Measurements from ENCODE around the gene INTU.

INTU gene

DNA sequence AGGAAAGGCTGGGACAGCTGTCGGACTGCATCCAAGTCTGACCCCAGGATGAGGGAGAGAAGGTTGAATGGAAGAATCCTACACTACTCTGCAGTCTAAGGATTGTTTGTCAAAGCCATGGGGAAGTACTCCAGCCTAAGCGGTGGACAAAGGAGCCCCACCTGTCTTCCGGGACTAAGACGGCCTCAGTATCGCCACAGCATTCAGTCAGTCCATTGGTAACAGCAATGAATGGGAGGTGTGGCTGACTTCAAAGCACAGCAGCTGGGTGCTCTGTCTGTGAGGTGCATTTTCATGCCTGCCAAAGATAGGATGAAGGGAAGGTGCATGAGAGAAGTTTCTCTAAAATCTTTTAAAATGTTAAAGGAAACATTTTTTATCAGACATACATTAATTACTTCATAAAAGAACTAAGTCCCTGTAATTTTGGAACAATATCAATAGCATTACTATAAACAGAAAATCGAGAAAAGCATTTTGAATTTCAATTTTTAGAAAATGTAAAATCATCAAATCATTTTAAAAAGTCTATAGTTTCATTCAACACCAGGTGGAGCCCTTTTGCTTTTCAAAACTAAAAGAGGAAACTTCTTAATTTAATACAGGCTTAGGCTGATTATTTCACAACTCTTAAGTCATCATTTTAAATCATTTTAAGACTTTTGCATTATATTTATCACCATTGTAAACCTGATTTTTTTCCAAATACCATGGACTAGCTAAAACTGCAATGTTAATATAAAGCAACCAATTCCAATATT, 27.6 kb upstream of the INTU start:
- ChIA-PET CTCF (interaction anchor here (1.8 kb wide), 1 partner anchor 128 kb away, joined by 13 read pairs; no protein-coding TSS in a partner anchor), POLR2A (no interaction called here)
- TF ChIP-seq LEF1 (IDR thresholded peaks at IDR 0.05; ENCODE audit: borderline replicate concordance) (no peak), CTBP1 (IDR thresholded peaks at IDR 0.05; ENCODE audit: borderline replicate concordance) (no peak), TARDBP (IDR thresholded peaks at IDR 0.05) (no peak), SUZ12 (IDR thresholded peaks at IDR 0.05) (no peak), NFRKB (IDR thresholded peaks at IDR 0.05) (no peak)
- no peak for DNase-seq (ENCODE audit: extremely low spot score)

DNA sequence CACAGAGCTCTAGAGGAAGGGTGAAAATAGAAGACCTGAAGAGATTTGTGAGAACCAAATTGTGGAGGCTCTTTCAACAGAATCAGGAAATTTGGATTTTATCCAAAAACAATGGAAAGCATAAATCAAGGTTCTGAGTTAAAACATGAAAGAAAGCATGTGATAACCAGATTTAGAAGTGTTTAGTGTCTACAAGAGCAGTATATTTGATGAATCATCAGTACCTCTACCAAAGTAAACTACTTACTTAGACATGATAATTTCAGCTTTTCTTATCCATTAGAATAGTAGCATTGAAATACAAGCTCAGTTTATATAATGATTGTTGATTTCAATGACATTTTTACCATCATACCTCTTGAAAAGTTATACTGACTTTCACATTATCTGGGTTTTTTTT, 25.9 kb upstream of the INTU start:
- ChIA-PET CTCF (interaction anchor here (1.2 to 1.3 kb wide), 2 partner anchors 16 to 126 kb away, joined by 3 to 16 read pairs; no protein-coding TSS in a partner anchor), POLR2A (no interaction called here)
- no peak for DNase-seq (ENCODE audit: extremely low spot score)
- no peak for TF ChIP-seq TARDBP (IDR thresholded peaks at IDR 0.05)
- no peak for TF ChIP-seq BHLHE40 (IDR thresholded peaks at IDR 0.05; ENCODE audit: borderline replicate concordance)
- no peak for TF ChIP-seq CTBP1 (IDR thresholded peaks at IDR 0.05; ENCODE audit: borderline replicate concordance)
- no peak for TF ChIP-seq SUZ12 (IDR thresholded peaks at IDR 0.05)
- TF ChIP-seq, protein P1, sequence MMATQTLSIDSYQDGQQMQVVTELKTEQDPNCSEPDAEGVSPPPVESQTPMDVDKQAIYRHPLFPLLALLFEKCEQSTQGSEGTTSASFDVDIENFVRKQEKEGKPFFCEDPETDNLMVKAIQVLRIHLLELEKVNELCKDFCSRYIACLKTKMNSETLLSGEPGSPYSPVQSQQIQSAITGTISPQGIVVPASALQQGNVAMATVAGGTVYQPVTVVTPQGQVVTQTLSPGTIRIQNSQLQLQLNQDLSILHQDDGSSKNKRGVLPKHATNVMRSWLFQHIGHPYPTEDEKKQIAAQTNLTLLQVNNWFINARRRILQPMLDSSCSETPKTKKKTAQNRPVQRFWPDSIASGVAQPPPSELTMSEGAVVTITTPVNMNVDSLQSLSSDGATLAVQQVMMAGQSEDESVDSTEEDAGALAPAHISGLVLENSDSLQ (IDR thresholded peaks at IDR 0.05): no peak
- no peak for TF ChIP-seq ARNT (IDR thresholded peaks at IDR 0.05)
- no peak for TF ChIP-seq HDGF (IDR thresholded peaks at IDR 0.05; ENCODE audit: borderline replicate concordance)
- TF ChIP-seq FOXK2 (IDR thresholded peaks at IDR 0.05): no peak
- no peak for TF ChIP-seq ELF4 (IDR thresholded peaks at IDR 0.05)
- TF ChIP-seq ZNF384 (IDR thresholded peaks at IDR 0.05): no peak

DNA sequence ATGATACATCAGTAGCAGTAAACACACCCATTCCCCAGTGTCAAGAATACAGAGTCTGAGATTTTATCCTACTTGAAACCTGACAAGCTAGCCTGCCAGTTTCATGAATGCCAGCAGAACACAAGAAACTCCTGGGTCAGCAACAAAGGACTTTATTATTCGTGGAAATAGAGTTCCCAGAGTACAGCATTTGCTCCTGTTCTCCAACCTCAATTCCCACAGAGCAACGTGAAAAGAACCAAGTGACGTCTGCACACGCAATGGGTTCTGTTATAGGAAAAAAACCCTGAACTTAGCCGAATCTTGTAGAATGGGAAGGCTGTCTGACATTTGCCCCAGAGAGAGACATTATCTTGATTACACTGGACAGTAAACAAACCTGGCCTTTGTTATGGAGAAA, 23.3 kb upstream of the INTU start:
- no peak for DNase-seq (ENCODE audit: extremely low spot score)
- POLR2A ChIA-PET: no interaction called here
- CTCF ChIA-PET: no interaction called here
- TF ChIP-seq, protein P1 (IDR thresholded peaks at IDR 0.05): no peak
- no peak for TF ChIP-seq SUZ12 (IDR thresholded peaks at IDR 0.05)

DNA sequence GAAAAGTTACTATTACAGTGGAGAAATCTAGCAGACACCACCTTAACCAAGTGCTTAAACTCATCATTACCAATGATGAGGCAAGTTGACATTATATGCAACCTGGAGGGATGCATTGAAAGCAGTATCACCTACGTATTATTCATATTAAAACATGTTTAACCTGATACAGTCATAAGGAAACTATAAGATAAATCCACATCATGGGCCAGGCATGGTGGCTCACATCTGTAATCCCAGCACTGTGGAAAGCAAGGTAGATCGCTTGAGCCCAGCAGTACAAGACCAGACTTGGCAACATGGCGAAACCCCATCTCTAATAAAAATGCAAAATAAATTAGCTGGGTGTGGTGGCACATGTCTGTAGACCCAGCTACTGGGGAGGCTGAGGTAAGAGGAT, 22.3 kb upstream of the INTU start:
- TF ChIP-seq ARNT (IDR thresholded peaks at IDR 0.05): no peak
- TF ChIP-seq HDGF (IDR thresholded peaks at IDR 0.05; ENCODE audit: borderline replicate concordance): no peak
- TF ChIP-seq CTBP1 (IDR thresholded peaks at IDR 0.05; ENCODE audit: borderline replicate concordance): no peak
- TF ChIP-seq NFRKB (IDR thresholded peaks at IDR 0.05): no peak
- no peak for TF ChIP-seq ELF4 (IDR thresholded peaks at IDR 0.05)
- TF ChIP-seq FOXM1 (IDR thresholded peaks at IDR 0.05; ENCODE audit: borderline replicate concordance): no peak
- no peak for TF ChIP-seq FOXA1 (IDR thresholded peaks at IDR 0.05)
- TF ChIP-seq ZNF384 (IDR thresholded peaks at IDR 0.05): no peak
- no peak for TF ChIP-seq TARDBP (IDR thresholded peaks at IDR 0.05)
- no peak for TF ChIP-seq L3MBTL2 (conservative IDR thresholded peaks at IDR 0.05)
- ChIA-PET CTCF (no interaction called here), POLR2A (no interaction called here)
- no peak for DNase-seq (ENCODE audit: extremely low spot score)

DNA sequence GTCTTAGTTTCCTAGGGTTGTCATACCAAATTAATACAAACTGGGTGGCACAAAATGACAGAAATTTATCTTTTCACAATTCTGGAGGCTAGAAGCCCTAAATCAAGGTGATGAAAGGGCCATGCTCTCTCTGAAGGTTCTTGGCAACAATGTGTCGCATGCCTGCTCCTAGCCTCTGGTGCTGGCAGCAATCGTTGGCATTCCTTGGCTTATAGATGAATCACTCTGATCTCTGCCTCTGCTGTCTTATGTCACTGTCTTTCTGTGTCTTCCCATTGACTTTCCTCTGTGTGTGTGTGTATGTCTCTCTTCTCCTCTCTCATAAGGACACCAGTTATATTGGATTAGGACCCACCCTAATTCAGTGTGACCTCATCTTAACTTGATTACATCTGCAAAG, 15.9 kb upstream of the INTU start:
- DNase-seq (ENCODE audit: extremely low spot score): no peak
- ChIA-PET POLR2A (no interaction called here), CTCF (no interaction called here)
- TF ChIP-seq HDGF (IDR thresholded peaks at IDR 0.05; ENCODE audit: borderline replicate concordance) (no peak), ARNT (IDR thresholded peaks at IDR 0.05) (no peak), SP1 (IDR thresholded peaks at IDR 0.05) (no peak), FOXK2 (IDR thresholded peaks at IDR 0.05) (no peak), SUZ12 (IDR thresholded peaks at IDR 0.05) (no peak), BHLHE40 (IDR thresholded peaks at IDR 0.05; ENCODE audit: borderline replicate concordance) (no peak), TARDBP (IDR thresholded peaks at IDR 0.05) (no peak), NFRKB (IDR thresholded peaks at IDR 0.05) (no peak), FOXM1 (IDR thresholded peaks at IDR 0.05; ENCODE audit: borderline replicate concordance) (no peak), LEF1 (IDR thresholded peaks at IDR 0.05; ENCODE audit: borderline replicate concordance) (no peak), ZNF384 (IDR thresholded peaks at IDR 0.05) (no peak)
- TF ChIP-seq, protein P1 (IDR thresholded peaks at IDR 0.05): no peak

DNA sequence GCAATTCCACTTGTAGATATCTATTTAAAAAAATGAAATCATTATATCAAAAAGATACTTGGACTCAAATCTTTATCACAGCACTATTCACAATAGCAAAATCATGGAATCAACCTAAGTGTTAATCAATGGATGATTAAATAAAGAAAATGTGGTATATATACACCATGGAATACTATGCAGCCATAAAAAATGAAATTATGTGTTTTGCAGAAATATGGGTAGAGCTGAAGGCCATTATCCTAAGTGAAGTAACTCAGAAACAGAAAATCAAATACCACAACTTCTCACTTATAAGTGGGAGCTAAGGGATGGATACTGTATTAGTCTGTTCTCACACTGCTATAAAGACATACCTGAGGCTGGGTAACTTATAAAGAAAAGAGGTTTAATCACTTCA, 14.3 kb upstream of the INTU start:
- ChIA-PET CTCF (no interaction called here), POLR2A (no interaction called here)
- no peak for DNase-seq (ENCODE audit: extremely low spot score)

DNA sequence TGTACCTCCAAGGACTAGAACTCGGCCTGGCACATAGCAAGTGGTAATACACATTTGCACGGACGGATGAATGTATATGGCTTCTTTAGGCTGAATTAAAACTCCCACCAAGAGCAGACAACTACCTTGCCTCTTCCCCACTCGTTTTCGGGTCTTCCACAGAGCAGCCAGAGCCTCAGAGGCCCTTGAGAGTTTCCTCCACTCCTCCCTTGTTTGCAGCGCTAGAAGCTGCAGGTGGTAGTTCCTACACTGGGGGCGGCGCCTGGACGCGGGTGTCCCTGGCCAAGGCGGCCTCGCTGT, 10.2 kb upstream of the INTU start:
- CTCF ChIA-PET: interaction anchor here (0.6 to 1.5 kb wide), 3 partner anchors 9 to 16 kb away, joined by 3 to 5 read pairs (median 3); partner anchors contain the start of gene INTU
- no peak for TF ChIP-seq L3MBTL2 (conservative IDR thresholded peaks at IDR 0.05)
- no peak for TF ChIP-seq ZNF384 (IDR thresholded peaks at IDR 0.05)
- no peak for TF ChIP-seq FOXK2 (IDR thresholded peaks at IDR 0.05)
- no peak for TF ChIP-seq TARDBP (IDR thresholded peaks at IDR 0.05)
- no peak for TF ChIP-seq FOXA1 (IDR thresholded peaks at IDR 0.05)
- TF ChIP-seq, protein P1 (IDR thresholded peaks at IDR 0.05): no peak
- TF ChIP-seq ARNT (IDR thresholded peaks at IDR 0.05): no peak
- TF ChIP-seq HDGF (IDR thresholded peaks at IDR 0.05; ENCODE audit: borderline replicate concordance): no peak
- TF ChIP-seq FOXM1 (IDR thresholded peaks at IDR 0.05; ENCODE audit: borderline replicate concordance): no peak
- DNase-seq (ENCODE audit: extremely low spot score): no peak
- POLR2A ChIA-PET: interaction anchor here (0.6 to 3.3 kb wide), 8 partner anchors 9 to 134 kb away, joined by 3 to 20 read pairs (median 4); partner anchors contain the start of gene INTU

More for the DNA sequence above, 14.3 kb upstream of the INTU start:
- TF ChIP-seq L3MBTL2 (conservative IDR thresholded peaks at IDR 0.05) (no peak), ARNT (IDR thresholded peaks at IDR 0.05) (no peak), TARDBP (IDR thresholded peaks at IDR 0.05) (no peak), FOXA1 (IDR thresholded peaks at IDR 0.05) (no peak), FOXK2 (IDR thresholded peaks at IDR 0.05) (no peak)
